Measurements from ENCODE around the gene CRISPLD2. TPM values are rescaled to one million over a fixed set of nuclear protein-coding genes. Genes with fewer than 3 reads are reported as not detected.
"Not testable (repeated sequence)": the region's sequence is repeated elsewhere in the genome, so short reads cannot be mapped to it uniquely, and the experiment has no call there.

Gene CRISPLD2
- total RNA-seq, 1 donor: 40.2 TPM

GRCh38 chr16:84933774-84934631, 114.2 kb downstream of the CRISPLD2 start:
- H3K79me2 ChIP-seq (ENCODE audit: insufficient read depth, low read length): no peaks in the 10 kb centered on the region
- peak overlapping the region; percentile 18 for H3K4me2 ChIP-seq (ENCODE audit: insufficient read depth, low read length)
- DNase-seq (ENCODE audit: insufficient read length, low spot score, missing footprints): peak; percentile 93
- TF ChIP-seq CTCF (IDR thresholded peaks at IDR 0.05; ENCODE audit: extremely low read depth, low read depth, low read length): no peak
- peak overlapping the region; percentile 83 for H2AFZ ChIP-seq (ENCODE audit: low read length)
- H3K4me3 ChIP-seq (ENCODE audit: insufficient read depth, low read length): no peak overlapping the region
- H3K27me3 ChIP-seq (ENCODE audit: insufficient read depth, low read length): no peaks in the 10 kb centered on the region
- H4K20me1 ChIP-seq (ENCODE audit: insufficient read depth, low read length): no peaks in the 10 kb centered on the region
- no peaks in the 10 kb centered on the region for H3K9me3 ChIP-seq (ENCODE audit: low read depth, low read length)
- H3K36me3 ChIP-seq (ENCODE audit: insufficient read depth, low read length): no peaks in the 10 kb centered on the region
- peak overlapping the region; percentile 37 for H3K27ac ChIP-seq (ENCODE audit: low read depth, low read length)
- H3K4me1 ChIP-seq (ENCODE audit: insufficient read depth, low read length): peaks cover 6% of the 10 kb centered on the region

DNA sequence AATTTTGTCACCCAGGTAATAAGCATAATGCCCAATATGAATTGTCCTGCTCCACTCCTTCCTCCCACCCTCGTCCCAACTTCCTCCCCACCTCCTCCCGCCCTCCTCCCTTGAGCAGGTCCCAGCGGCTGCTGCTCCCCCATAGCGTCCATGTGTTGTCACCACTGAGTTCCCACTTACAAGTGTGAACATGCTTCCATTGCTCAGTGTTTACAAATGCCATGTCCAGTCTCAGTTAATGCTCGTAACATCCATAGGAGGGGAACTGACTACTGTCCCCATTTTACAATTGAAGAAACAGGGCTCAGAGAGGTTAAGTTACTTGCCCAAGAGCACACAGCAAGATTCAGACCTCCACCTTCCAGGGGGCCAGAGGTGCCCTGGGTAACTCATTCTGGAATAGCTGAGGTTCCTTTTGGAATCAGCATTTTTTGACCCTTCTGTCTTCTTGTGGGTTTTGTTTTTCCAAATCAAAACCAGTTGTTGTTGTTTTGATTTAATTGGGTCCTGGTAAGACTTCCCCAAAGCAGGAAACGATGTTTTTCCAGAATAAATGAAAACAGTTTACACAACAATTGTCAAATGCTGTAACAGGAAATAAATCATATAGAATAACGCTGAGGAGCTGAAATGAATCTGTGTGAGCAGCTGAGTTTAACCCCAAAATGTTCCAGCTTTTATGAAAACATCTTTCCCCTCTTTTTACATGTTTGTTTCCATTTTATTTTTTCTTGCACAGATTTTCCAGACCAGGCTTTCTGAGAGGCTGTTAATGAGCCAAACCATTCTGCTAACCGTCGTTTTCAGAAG, 117.6 kb downstream of the CRISPLD2 start:
- no peak overlapping the region for H3K4me2 ChIP-seq (ENCODE audit: insufficient read depth, low read length)
- H3K36me3 ChIP-seq (ENCODE audit: insufficient read depth, low read length): no peaks in the 10 kb centered on the region
- H3K4me3 ChIP-seq (ENCODE audit: insufficient read depth, low read length): no peak overlapping the region
- no peaks in the 10 kb centered on the region for H3K79me2 ChIP-seq (ENCODE audit: insufficient read depth, low read length)
- peaks cover 5% of the 10 kb centered on the region for H3K4me1 ChIP-seq (ENCODE audit: insufficient read depth, low read length)
- no peak for DNase-seq (ENCODE audit: insufficient read length, low spot score, missing footprints)
- no peaks in the 10 kb centered on the region for H4K20me1 ChIP-seq (ENCODE audit: insufficient read depth, low read length)
- H2AFZ ChIP-seq (ENCODE audit: low read length): no peak overlapping the region
- no peak overlapping the region for H3K27ac ChIP-seq (ENCODE audit: low read depth, low read length)
- H3K9me3 ChIP-seq (ENCODE audit: low read depth, low read length): no peaks in the 10 kb centered on the region
- no peaks in the 10 kb centered on the region for H3K27me3 ChIP-seq (ENCODE audit: insufficient read depth, low read length)
- TF ChIP-seq CTCF (IDR thresholded peaks at IDR 0.05; ENCODE audit: extremely low read depth, low read depth, low read length): no peak

DNA sequence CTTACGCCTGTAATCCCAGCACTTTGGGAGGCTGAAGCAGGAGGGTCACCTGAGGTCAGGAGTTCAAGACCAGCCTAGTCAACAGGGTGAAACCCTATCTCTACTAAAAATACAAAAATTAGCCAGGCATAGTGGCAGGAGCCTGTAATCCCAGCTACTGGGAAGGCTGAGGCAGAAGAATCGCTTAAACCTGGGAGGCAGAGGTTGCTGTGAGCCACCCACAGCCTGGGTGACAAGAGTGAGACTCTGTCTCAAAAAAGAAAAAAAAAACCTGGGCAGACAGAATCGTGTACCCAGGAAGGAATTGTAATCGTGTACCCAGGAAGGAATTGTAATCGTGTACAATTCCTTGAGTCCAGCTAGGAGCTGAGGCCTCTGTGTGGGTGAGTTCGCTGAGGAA, 118.8 kb downstream of the CRISPLD2 start:
- not testable (repeated sequence) for H3K4me3 ChIP-seq (ENCODE audit: insufficient read depth, low read length); H3K4me1 ChIP-seq (ENCODE audit: insufficient read depth, low read length); H3K27me3 ChIP-seq (ENCODE audit: insufficient read depth, low read length); H3K36me3 ChIP-seq (ENCODE audit: insufficient read depth, low read length); H4K20me1 ChIP-seq (ENCODE audit: insufficient read depth, low read length); H3K9me3 ChIP-seq (ENCODE audit: low read depth, low read length); H3K27ac ChIP-seq (ENCODE audit: low read depth, low read length); H3K79me2 ChIP-seq (ENCODE audit: insufficient read depth, low read length); H2AFZ ChIP-seq (ENCODE audit: low read length); DNase-seq (ENCODE audit: insufficient read length, low spot score, missing footprints); H3K4me2 ChIP-seq (ENCODE audit: insufficient read depth, low read length)

GRCh38 chr16:84940670-84941551, 121.1 kb downstream of the CRISPLD2 start:
- DNase-seq (ENCODE audit: insufficient read length, low spot score, missing footprints): peak; percentile 48
- Histone ChIP-seq H2AFZ (ENCODE audit: low read length) (no peak overlapping the region), H3K79me2 (ENCODE audit: insufficient read depth, low read length) (no peaks in the 10 kb centered on the region), H3K9me3 (ENCODE audit: low read depth, low read length) (peaks cover 2% of the 10 kb centered on the region), H3K4me3 (ENCODE audit: insufficient read depth, low read length) (no peak overlapping the region), H3K27ac (ENCODE audit: low read depth, low read length) (no peak overlapping the region), H3K4me2 (ENCODE audit: insufficient read depth, low read length) (no peak overlapping the region), H4K20me1 (ENCODE audit: insufficient read depth, low read length) (no peaks in the 10 kb centered on the region), H3K4me1 (ENCODE audit: insufficient read depth, low read length) (no peaks in the 10 kb centered on the region), H3K27me3 (ENCODE audit: insufficient read depth, low read length) (no peaks in the 10 kb centered on the region), H3K36me3 (ENCODE audit: insufficient read depth, low read length) (no peaks in the 10 kb centered on the region)
- TF ChIP-seq CTCF (IDR thresholded peaks at IDR 0.05; ENCODE audit: extremely low read depth, low read depth, low read length): no peak
